Pancreas (tissue), 10 donors: ENCODE results near the gene TMTC2. TPM values are rescaled to one million over a fixed set of nuclear protein-coding genes. Genes with fewer than 3 reads are reported as not detected.

Source experiments
- ATAC-seq, 4 donors: fragments of 200-7000 bp; cut with Tn5 transposase; one replicate each; pipeline versions ENCODE4 v1.8.0 to v1.9.1; 2020; ENCODE audit warnings: mild to moderate bottlenecking in 4 of 4, moderate library complexity in 4 of 4
- DNase-seq, 6 donors: peaks; one replicate each; pipeline ENCODE4 v3.0.0-alpha.2; 2020
- FAIRE-seq: peaks from 2 replicates; lab custom pipeline; 2012; peaks lifted over from hg19 to GRCh38; lab: Jason Lieb, UNC
- H3K27ac ChIP-seq, 4 donors: fragments of 200-600 bp; sonication (generic); 1 replicate in 3 of 4; 2 replicates in 1 of 4; pipeline versions ENCODE4 v1.5.0 to v1.8.0; 2020
- H3K27me3 ChIP-seq, 4 donors: fragments of 200-600 bp; one replicate each; pipeline ENCODE4 v1.8.0; 2021
- H3K36me3 ChIP-seq, 3 donors: fragments of 200-600 bp; sonication (generic) in 1 of 3; one replicate each; pipeline versions ENCODE4 v1.5.0 to v1.8.0; 2020 to 2021
- H3K4me1 ChIP-seq, 3 donors: fragments of 200-600 bp; one replicate each; pipeline ENCODE4 v1.8.0; 2021
- H3K4me3 ChIP-seq, 4 donors: fragments of 200-600 bp; sonication (generic) in 2 of 4; one replicate each; pipeline versions ENCODE4 v1.5.0 to v1.8.0; 2020 to 2021
- H3K9me3 ChIP-seq, 4 donors: fragments of 200-600 bp; one replicate each; pipeline ENCODE4 v1.8.0; 2021
- WGBS, 2 donors: extraction: QIAGEN DNeasy Blood & Tissue Kit; methylation state at CpG; one replicate each; pipeline ENCODE4 v1.1.7; 2013; 5-methylcytosine and 5-hydroxymethylcytosine counted together
- intact Hi-C, 3 donors: fragments of 100-400 bp; cut with DNase I; formaldehyde crosslinking; loops; one replicate each; pipeline versions ENCODE4 v1.11.1 to v1.14.2; 2022
- polyA plus RNA-seq, 2 donors: library from polyadenylated mRNA; stranded (reverse); fragments of 200-250 nt; gene quantifications; one replicate each; pipeline ENCODE4 v1.2.3, GENCODE V29; 2013
- total RNA-seq, 6 donors: library from RNA; stranded (reverse); fragmentation: NEBNext Ultra II Directional in 4 of 6; extraction: Animal tissue kit (Norgen Biotek cat#: 25700) in 4 of 6; gene quantifications; one replicate each; pipeline versions ENCODE4 v1.2.1 to v1.2.4, GENCODE V29; 2021 to 2023
- TF ChIP-seq, protein P1 (sequence below), 4 donors: fragments of 200-600 bp; sonication (generic) in 3 of 4; IDR thresholded peaks; one replicate each; pipeline versions ENCODE4 v1.5.0 to v1.8.0; 2021; ENCODE audit warnings: antibody characterized with exemption in 4 of 4
- donor health status: healthy with polysubstance abuse.
- donor health status: DM: no; HTN: no; CAD: no; lungs with moderate emphysema.
- donor health status: DM: no; HTN: no; CAD: no.
- donor health status: control.
- donor health status: control.
- donor health status: Bipolar disorder and iron deficiency.
- donor health status: DM: yes; HTN: yes; CAD: no.
- donor health status: DM: no; HTN: no; CAD: no.
- donor health status: DM: no; HTN: no; CAD: no.
- donor health status: DM: yes; HTN: yes; CAD: no.

TMTC2 gene
- total and polyA plus RNA-seq, 8 donors: 5.3 to 14.4 (median 6.4) TPM

DNA sequence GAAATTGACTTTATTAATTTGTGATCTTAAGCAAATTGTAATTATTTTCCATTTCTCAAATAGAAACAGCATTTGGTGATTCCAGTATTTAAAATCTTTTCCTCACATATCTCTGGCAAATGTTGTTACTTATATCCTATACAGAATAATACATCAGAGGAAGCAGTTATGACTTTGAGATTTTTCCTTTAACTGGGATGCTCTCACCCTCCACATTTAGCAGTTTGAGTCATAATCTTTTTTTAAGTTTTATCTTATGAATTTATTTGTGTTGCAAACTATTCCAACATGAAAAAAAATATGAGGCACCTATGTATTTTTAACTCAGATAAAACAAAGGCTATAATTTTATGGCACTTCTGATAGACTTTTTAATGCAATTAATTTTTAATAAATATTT lies 311.8 kb downstream of the TMTC2 start:
- DNase-seq (no peak), FAIRE-seq (peak; percentile 64), ATAC-seq (no peak)
- Histone ChIP-seq H3K4me3 (no peak overlapping the region), H3K4me1 (peaks cover 15 to 30% (median 25%) of the 10 kb centered on the region in 3 donors), H3K27me3 (no peaks in the 10 kb centered on the region), H3K9me3 (no peaks in the 10 kb centered on the region), H3K27ac (no peak overlapping the region), H3K36me3 (no peaks in the 10 kb centered on the region)
- intact Hi-C loops: no loop called here
- TF ChIP-seq, protein P1, sequence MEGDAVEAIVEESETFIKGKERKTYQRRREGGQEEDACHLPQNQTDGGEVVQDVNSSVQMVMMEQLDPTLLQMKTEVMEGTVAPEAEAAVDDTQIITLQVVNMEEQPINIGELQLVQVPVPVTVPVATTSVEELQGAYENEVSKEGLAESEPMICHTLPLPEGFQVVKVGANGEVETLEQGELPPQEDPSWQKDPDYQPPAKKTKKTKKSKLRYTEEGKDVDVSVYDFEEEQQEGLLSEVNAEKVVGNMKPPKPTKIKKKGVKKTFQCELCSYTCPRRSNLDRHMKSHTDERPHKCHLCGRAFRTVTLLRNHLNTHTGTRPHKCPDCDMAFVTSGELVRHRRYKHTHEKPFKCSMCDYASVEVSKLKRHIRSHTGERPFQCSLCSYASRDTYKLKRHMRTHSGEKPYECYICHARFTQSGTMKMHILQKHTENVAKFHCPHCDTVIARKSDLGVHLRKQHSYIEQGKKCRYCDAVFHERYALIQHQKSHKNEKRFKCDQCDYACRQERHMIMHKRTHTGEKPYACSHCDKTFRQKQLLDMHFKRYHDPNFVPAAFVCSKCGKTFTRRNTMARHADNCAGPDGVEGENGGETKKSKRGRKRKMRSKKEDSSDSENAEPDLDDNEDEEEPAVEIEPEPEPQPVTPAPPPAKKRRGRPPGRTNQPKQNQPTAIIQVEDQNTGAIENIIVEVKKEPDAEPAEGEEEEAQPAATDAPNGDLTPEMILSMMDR (IDR thresholded peaks at IDR 0.05): no peak

DNA sequence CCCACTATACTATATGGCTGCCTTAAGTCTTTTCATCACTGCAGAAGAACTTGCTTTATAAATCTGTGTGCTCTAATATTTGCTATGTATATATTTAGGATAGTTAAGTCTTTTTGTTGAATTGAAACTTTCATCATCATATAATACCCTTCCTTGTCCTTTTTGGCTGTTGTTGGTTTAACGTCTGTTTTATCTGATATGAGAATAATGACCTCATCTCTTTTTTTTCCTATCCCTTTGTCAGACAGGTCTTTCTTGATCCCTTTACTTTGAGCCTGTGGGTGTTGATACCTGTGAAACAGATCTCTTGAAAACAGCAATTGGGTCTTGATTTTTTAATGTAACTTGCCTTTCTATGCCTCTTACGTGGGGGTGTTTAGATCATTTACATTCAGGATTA lies 316.3 kb downstream of the TMTC2 start:
- 43 to 47% methylated on average over 2 of the region's 2 CpGs for WGBS, 2 donors
- Histone ChIP-seq H3K4me3 (no peak overlapping the region), H3K9me3 (no peaks in the 10 kb centered on the region), H3K27ac (no peak overlapping the region), H3K4me1 (peaks cover 4 to 11% (median 11%) of the 10 kb centered on the region in 3 donors), H3K27me3 (no peaks in the 10 kb centered on the region), H3K36me3 (no peaks in the 10 kb centered on the region)
- intact Hi-C loops: no loop called here
- DNase-seq: no peak
- no peak for FAIRE-seq
- TF ChIP-seq, protein P1 (IDR thresholded peaks at IDR 0.05): no peak
- no peak for ATAC-seq

DNA sequence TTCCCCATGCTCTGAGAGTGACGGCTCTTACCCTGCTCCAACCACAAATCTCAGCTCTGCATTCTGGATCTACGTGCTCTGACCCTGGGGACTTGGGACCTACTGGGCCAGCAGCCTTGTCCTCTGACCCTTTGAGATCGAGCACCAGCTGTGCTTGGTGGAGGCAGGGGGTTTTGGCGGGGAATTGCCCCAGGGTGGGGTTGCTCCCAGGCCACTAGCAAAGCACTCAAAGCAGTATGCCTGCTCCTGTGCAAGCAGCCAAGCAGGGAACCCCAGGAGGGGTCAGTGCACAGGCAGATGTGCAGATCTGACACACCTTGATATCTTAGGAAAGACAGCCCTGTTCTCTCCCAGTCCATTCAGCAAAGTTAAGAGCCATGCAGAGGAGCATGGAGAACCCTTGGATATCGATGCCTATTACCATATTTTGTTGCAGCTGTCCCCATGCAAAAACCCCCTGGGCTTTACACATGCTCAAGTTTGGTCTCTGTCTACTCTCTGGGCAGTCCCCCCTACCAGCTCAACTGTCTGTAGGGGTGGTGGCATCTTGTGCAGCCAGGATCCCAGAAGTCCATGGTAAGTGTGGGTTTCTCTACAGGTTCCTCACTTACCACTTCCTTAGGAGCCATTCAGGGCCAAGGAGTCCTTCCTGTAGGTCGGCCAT lies 319.0 kb downstream of the TMTC2 start:
- no peak for FAIRE-seq

DNA sequence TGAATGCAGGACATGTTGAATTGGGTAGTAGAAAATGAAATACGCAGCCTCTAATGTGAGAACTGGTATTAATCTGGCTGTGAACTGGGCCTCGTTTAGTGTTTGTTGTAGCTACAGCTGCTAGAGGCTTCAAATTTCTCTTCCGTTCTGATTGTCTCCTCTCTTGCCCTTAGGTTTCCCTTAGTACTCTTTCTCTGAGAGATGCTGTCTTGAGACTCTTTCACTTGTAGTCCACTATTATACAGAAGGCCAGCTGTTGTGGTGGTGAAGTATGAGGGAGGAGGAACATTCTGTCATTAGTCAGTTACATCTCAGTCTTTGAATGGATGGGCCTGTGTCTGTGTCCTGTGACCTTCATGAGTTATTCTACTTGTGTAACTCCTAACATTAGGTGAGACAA lies 322.0 kb downstream of the TMTC2 start:
- no peaks in the 10 kb centered on the region for H3K27me3 ChIP-seq
- DNase-seq: no peak
- H3K36me3 ChIP-seq: no peaks in the 10 kb centered on the region
- H3K27ac ChIP-seq: no peak overlapping the region
- TF ChIP-seq, protein P1 (IDR thresholded peaks at IDR 0.05): no peak
- peaks cover 0 to 4% (median 0%) of the 10 kb centered on the region in 3 donors for H3K4me1 ChIP-seq
- H3K4me3 ChIP-seq: no peak overlapping the region
- WGBS, 2 donors: 57 to 63% methylated on average over 3 of the region's 3 CpGs
- FAIRE-seq: no peak
- ATAC-seq: no peak
- no peaks in the 10 kb centered on the region for H3K9me3 ChIP-seq
- intact Hi-C loops: no loop called here

More for the DNA sequence above, 319.0 kb downstream of the TMTC2 start:
- DNase-seq (no peak), ATAC-seq (no peak)
- Histone ChIP-seq H3K36me3 (no peaks in the 10 kb centered on the region), H3K9me3 (no peaks in the 10 kb centered on the region), H3K27ac (no peak overlapping the region), H3K4me3 (no peak overlapping the region), H3K27me3 (no peaks in the 10 kb centered on the region), H3K4me1 (peaks cover 0 to 4% (median 0%) of the 10 kb centered on the region in 3 donors)
- intact Hi-C loops: no loop called here
- TF ChIP-seq, protein P1 (IDR thresholded peaks at IDR 0.05): no peak
- WGBS, 2 donors: 92 to 95% methylated on average over 6 of the region's 6 CpGs

DNA sequence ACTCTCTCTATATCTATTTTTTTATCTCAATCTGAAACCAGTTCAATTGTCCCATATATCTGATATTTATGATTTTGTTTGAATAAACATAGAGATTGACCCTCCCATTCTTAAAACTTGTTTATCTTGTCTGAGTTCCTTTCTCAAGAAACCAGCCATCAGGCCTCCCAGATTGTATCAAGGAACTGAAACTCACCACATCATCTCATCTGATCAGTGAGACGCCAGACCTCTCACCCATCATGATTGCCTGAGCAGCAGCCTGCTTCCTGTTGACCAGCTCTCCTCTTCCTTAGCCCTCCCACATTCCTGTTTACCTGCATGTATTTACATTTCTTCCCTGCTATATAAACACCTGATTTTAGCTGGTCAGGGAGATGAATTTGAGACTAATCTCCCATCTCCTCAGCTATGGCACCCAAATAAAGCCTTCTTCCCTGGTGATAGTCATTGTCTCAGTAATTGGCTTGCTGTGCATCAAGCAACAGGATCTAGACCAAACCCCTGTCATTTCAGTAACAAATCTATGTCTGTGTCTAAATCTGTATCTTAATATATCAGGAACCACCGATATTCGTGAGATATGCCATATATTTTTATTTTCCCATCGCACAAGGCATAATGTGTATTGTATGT lies 323.6 kb downstream of the TMTC2 start:
- Histone ChIP-seq H3K36me3 (no peaks in the 10 kb centered on the region), H3K9me3 (no peaks in the 10 kb centered on the region), H3K27ac (no peak overlapping the region), H3K4me3 (no peak overlapping the region), H3K27me3 (no peaks in the 10 kb centered on the region), H3K4me1 (no peaks in the 10 kb centered on the region)
- FAIRE-seq (no peak), ATAC-seq (no peak), DNase-seq (no peak)
- TF ChIP-seq, protein P1 (IDR thresholded peaks at IDR 0.05): no peak
- intact Hi-C loops: no loop called here
- WGBS, 2 donors: 50% methylated on average over 4 of the region's 4 CpGs
